GM12872 (cell line): ENCODE measurements around the gene TSPAN2.

Experiments used
- CTCF ChIP-seq: IDR thresholded peaks from 3 replicates; pipeline ENCODE4 v1.5.1; 2011; ENCODE audit warnings: low read depth, mild to moderate bottlenecking, low read length, moderate library complexity; ENCODE audit not compliant: insufficient read depth

The TSPAN2 gene

GRCh38 chr1:115089420-115090185 lies at the start of gene TSPAN2:
Gene TSPAN2 (minus strand): TSS chr1:115089503. CDS start chr1:115089432, 71 bp downstream.
- TF ChIP-seq CTCF, result no peak

- TF ChIP-seq CTCF, result peak; percentile 91
These were observed 49.7 kb upstream of the TSPAN2 start for GRCh38 chr1:115138973-115139372.

GRCh38 chr1:115138271-115138670 lies 49.0 kb upstream of the TSPAN2 start:
- no peak for TF ChIP-seq CTCF

- TF ChIP-seq CTCF, result no peak
These were observed 47.9 kb upstream of the TSPAN2 start for GRCh38 chr1:115137191-115137590.

GRCh38 chr1:115136706-115137105 lies 47.4 kb upstream of the TSPAN2 start:
- no peak for TF ChIP-seq CTCF

GRCh38 chr1:115136106-115136505 lies 46.8 kb upstream of the TSPAN2 start:
- TF ChIP-seq CTCF, result no peak

GRCh38 chr1:115135681-115136080 lies 46.4 kb upstream of the TSPAN2 start:
- TF ChIP-seq CTCF, result no peak
